NOMO-1 (cell line): ENCODE measurements around the gene PIGQ.
A peak's percentile ranks its signal among the peaks of the same experiment; 100 is the strongest.

Source experiments
- DNase-seq, 2 experiments: peaks; one replicate each; lab custom pipeline; 2025; ENCODE audit not compliant: unreplicated experiment in 2 of 2; lab: John Stamatoyannopoulos, UW

PIGQ gene

DNA sequence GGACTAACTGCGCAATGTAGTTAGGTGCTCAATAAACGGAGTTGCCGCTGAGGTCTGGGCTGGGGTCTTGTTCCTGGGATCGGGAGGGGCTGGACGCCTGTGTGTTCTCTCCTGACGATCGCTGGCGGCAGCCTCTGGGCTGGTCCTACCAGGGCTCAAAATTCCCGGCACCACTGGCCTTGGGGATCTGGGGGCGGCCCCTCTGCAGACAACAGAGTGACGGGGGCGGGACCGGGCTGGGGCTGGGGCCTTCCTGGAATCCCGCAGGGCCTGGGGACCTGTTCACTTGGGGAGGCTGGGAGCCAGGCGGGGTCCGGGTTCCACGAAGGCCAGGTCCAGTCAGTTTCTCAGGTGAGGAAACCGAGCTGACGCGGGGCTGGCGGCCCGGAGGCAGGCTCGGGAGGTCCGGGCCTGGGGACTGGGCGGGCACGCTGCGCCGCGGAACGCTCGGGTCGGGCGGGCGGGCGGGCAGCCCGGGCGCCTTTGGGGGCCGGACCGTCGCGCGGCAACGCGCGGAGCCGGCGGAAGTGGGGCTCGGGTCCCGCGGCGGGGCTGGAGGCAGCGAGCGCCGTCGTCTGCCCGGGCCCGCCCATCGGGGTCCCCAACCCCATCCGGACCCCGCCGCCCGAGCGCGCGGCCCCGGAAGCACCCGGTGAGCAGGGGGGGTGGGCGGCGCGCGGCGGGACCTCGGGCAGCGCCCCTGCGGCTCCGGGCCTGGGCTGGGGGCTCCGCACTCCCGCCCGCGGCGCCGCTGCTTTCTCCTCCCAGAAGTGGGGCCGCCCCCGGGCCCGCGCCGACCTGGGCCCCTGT, at the start of gene PIGQ:
TSS of gene PIGQ (plus strand) at position 524 of the 810 bp plus-strand sequence. CDS start 4,107 bp downstream, outside the sequence.
- peak; percentile 14 to 36 for DNase-seq

DNA sequence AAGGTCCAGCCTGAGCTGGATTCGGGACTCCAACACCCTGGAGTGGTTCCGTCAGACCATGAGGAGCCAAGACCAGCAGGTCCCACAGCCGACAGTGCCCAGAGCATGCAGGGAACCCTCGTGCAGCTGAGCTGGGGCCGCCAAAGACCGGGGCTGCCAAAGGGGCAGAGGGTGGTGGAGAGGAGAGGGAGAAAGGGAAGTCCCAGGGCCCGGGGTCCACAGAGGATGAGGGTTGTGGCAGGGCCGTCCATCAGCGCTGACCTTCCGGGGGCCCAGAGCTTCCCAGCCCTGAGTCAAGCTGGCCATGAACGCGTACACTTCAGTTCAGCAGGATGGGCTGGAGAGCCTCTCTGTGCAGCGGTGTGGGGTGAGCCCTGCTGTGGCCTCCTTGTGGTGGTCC, 48.9 kb upstream of the PIGQ start:
- no peak for DNase-seq

DNA sequence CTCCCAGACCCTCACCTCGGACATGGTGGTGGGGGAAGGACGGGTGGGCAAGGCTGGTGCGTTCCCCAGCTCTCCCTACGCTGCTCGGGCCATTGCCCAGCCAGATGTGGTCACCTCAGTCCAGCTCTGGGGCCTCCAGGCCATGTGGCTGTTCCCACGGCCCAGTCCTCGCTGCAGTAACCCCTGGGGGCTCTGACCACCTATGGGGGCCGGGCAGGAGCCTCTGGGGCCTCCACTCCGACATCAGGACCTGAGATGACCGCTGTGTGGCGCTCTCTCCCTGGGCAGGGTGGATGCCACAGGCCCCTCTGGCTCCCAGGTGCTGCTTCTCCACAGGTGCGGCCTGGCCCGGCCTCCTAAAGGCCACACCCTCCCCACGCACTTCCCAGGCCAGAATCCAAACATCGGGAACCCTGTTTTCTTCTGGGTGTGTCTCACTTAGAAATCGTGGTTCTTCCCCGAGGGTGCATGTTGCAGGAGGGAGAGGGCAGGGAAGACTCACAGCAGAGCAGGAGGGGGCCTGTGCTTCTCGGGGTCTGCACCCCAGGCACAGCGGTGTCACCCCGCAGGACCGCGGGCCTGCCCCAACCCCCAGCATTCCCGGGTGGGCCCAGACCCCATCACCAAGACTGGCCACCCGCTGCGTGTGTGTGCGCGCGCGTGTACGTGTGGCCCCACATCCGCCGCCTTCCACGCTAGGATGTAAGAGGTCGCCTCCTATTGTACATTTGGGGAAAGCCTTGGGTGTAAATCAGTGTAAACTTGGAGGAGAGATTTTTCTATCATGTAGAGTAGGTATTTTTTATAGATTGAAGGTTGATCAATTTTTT, 48.2 kb upstream of the PIGQ start:
- DNase-seq: no peak

DNA sequence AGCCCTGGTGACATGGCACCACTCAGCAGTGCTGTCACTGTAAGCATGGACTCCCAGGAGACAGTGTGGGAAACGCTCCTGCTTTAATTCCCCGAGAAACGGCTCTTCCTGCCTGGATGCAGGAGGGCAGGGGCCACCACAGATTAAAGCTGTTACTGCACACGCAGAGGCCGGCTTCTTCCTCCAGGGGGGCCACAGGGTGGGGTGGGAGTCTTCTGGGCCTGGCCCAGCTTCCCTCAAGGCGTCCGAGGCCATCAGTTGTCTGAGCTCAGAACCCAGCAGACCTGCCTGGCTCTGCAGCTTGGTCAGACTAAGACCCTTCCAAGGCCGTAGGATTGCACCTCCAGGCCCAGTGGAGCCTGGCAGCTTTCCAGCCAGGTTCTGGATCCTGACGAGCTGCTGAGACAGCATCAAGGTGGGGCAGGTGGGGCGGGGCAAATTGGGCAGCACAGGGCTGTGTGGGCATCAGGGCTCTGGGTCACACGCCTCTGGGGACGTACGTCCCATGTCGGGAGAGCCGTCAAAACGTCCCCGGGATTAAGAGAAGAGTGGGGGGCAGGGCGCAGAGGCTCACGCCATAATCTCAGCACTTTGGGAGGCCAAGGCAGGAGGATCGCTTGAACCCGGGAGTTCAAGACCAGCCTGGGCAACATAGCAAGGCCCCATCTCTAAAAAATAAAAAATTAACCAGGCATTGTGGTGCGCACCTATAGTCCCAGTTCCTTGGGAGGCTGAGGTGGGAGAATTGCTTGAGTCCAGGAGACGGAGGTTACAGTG, 47.3 kb upstream of the PIGQ start:
- DNase-seq: no peak

DNA sequence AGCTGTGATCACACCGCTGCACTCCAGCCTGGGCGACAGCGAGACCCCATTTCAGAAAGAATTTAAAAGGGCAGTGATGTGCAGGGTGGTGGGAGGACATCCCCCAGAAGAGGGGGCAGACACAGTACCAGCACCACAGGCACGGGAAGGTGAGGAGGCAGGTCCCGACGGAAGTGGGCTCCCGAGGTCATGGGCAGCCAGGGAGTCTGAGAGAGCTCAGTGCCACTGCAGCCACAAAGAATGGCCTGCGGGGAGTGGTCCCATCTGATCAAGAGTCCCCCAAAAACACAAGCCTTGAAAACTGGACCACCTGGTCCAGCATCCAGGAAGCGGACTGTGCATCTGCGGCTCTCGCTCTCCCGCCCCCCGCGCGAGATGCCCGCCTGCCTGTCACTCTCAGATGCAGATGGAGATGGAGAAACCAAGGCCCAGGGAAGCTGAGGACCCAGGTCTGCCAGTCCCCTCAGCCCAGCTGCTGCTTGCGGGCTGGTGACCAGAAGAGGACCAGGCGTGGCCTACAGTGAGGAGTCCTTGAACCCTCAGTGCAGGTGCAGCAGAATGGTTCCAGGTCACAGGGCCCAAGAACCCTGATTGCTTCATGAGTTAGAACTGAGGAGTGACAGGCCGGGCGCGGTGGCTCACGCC, 46.5 kb upstream of the PIGQ start:
- DNase-seq: no peak

DNA sequence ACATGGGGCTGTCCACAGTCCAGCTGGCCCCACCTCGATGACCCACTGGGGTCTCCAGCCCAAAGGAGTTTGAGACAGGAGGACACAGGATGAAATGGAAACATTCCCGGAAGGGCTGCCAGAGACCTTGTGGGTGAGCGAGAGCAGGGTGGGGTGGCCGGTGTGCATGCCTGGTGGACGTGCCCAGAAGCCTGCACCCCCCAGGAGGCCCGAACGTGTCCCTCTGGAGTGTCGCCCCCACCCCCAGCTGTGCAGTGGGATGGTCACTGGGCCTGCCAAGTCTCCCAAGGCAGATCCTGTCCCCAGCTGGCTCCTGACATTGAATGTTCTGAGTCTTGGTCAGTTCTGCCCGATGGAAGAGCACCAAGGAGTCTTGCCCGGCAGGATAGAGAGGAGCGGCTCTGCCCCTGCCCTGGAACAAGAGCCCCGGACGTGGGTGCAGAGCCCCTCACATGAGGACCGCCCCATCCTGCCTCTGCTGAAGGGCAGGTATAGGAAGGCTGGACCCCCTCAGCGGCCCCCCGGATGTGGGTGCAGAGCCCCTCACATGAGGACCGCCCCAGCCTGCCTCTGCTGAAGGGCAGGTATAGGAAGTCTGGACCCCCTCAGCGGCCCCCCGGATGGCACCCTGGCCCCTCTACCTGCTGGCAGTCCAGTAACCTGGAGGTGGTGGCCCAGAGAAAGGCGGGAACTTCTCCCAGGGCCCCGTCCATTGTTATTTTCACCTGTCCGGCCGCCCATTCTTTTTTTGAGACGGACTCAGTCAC, 45.3 kb upstream of the PIGQ start:
- no peak for DNase-seq

DNA sequence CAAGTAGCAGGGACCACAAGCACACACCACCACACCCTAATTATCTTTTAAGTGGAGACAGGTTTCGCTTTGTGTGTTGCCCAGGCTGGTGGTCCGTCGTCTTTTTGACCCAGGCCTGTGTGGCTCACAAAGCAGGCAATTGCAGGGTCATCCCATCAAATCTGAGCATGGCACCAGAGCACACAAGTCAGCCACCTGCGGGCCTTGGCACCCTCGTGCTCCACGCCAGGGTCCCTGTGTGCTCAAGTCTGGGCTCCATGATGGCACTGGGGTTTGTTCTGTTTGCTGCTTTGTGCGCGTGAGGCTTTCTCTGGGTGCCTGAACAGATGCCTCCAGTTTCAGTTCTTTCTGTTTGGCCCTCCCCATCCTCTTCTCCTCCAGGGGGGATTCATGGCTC, 44.6 kb upstream of the PIGQ start:
- no peak for DNase-seq

DNA sequence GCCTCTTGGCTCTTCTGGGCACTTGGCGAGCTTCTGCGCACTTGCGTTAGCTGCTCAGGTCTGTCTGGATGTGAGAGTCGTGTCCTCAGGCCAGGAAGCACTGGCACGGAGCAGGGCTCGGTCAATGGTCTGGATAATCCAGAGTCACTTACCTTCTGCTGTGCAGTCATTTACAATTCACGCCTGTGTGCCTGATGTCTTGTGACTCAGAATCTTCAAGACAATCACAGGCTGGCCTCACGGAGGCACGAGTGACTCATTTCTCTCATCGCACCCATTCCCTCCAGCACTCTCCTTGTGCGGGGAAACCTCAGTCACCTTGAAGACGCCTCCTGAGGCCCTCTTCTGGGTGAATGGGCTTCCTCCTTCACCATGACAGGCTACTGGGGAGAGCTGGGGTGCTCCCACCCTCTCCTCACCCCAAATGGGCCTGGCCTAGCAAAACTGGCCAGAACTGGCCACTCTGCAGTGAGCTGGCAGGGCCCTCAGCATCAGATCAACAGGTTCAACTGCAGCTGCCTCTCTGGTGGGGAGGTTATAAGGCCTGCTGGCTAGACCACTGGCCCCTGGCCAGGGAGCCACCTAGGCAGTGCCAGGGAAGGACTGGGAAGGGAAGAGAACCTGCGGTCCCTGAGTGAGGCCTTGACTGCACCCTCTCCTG, 44.1 kb upstream of the PIGQ start:
- DNase-seq: peak; percentile 11 to 20

DNA sequence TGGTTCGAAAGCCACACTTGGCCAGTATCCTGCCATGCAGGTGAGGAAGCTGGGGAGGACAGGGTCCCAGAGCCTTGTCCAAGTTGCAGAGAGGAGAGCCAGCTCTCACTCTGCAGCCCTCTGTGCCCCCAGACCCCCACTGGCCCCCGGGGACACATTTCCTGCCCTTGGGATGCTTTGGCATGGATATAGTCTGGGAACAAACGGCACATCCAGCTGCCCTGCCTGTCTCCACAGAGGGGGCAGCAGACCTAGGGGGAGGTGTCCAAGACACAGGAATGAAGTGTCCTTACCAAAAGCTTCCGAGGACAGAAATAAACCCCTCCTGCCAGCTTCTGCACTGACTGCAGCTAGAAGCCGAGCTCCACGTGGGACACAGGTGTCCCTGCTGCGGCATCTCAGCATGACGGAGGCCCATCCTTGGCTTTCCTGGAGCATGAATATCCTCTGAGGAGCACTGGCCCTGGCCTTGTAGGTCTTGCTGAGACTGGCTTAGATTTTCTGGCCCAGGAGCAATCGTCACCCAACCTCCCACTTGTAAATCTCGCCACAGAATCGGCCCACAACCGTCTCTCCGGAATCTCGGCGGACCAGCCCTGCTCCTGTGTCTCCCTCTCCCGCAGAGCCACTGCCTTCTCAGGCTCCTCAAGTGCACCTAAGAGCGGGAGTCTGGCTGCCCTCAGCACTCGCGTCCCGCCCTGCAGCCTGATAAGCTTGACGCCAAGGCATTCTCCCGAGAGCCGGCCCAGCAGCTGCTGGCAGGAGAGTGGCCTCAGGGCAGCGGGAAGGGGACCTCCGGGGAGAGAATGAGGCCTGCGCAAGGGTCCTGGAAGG, 43.4 kb upstream of the PIGQ start:
- no peak for DNase-seq

DNA sequence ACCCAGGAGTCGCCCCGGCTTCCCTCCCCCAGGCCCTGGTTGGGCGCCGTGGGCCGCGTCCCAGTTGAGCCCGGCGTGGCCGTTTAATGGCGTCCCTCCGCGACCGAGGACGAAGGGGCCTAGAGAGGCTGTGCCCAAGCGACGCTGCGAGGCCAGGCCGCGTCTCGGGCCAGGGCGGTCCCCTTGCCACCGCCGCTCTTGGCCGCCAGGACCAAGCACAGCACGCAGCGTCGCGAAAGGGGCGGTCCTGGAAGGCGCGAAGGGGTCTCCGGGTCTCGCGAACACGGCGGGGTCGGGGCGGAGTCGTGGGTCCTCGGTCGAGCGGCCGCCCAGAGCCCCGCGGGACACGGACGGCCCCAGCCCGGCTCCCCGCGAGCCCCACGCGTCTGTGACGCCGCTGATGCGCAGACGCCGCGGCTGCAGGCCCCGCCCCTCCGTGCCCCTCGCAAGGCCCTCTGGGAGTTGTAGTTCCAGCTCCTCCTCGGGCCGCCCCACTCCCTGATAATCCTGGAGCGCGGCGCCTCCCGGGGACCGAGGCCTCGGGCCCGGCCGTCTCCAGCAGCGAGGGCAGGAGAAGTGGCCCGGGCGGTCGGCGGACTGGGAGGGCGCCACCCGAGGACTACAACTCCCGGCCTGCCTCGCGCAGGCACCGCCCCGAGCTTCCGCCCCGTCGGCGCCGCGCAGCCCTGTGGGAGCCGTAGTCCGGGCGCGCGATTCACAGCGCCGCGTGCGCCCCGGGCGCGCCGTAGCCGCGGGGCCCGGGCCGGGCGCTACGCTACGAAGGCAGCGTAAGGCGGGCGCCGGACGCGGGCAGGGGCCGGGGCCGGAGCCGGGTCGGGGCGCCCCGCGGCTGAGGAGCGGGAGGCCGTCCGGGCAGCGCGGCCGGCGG, 42.5 kb upstream of the PIGQ start, which contains the start of gene CAPN15:
TSS of gene CAPN15 (plus strand) at position 698 of the 889 bp plus-strand sequence. CDS start 19,127 bp downstream, outside the sequence.
- peak; percentile 75 to 92 for DNase-seq

DNA sequence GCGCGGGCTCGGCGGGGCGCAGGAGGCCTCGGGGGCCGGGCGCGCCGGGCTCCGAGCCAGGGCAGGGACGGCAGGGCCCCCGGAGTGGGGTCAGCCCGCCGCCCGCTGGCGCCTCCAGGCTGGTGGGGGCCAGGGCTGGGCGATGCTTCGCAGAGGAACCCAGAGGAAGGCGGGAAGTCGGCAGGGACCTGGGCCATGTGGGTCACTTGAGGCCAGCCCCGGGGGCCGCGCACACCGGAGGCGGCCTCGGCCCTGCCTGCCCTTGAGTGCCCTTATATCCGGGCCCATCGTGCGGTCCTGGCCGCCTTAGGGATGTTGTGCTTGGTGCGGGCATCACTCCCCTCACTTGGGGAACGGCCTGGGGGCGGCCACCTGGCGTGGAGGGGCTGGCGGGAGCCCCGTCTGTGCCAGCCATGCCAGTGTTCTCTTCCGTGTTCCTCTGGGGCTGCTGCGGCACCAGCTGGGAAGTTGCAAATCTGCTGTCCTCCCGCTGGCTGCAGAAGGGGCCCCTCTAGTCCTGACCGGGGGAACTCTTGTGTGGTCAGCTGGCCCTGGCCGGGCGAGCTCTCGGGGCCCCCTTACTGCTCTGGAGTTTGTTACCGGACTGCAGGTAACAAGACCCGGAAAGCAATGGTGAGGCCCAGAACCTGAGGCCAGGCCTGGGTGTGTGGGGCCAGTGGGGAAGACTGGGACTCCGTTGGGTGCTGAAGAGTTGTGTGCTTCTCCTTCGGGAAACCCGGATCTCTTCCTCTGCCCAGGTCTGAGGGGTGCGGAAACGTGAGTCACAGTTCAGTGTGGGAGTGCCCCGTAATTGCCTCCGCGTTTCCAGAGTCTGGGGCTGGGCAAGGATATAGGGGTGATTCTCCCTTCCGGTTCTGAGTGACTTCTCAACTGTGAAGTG, 41.4 kb upstream of the PIGQ start:
- DNase-seq: peak; percentile 18 to 30

DNA sequence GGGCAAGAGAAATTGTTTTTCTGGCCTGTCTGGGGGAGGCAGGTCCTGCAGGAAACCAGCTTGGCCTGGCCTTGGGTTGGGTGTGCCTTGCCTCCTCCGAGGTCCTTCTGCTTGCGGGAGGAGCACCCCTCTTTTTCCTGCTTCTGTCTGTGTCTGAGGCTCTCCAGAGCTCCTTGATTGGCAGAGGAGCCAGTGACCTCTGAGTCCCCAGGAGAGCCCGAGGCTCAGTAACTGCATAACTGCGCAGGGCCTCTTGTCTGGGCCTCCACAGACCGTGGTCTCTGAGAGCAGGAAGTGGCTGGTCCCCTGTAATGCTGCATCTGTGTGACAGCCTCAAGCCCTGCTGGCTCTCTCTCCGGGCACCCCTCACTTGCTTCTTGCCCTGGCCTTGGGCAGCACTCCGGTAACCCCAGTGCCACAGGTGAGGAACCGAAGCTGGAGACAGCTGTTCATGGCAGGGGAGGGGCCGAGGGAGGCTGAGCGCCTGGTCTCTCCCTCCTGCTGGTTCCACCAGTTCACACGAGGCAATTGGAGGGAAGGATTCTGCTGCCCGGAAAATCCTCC, 40.7 kb upstream of the PIGQ start:
- DNase-seq: peak; percentile 20 to 36

DNA sequence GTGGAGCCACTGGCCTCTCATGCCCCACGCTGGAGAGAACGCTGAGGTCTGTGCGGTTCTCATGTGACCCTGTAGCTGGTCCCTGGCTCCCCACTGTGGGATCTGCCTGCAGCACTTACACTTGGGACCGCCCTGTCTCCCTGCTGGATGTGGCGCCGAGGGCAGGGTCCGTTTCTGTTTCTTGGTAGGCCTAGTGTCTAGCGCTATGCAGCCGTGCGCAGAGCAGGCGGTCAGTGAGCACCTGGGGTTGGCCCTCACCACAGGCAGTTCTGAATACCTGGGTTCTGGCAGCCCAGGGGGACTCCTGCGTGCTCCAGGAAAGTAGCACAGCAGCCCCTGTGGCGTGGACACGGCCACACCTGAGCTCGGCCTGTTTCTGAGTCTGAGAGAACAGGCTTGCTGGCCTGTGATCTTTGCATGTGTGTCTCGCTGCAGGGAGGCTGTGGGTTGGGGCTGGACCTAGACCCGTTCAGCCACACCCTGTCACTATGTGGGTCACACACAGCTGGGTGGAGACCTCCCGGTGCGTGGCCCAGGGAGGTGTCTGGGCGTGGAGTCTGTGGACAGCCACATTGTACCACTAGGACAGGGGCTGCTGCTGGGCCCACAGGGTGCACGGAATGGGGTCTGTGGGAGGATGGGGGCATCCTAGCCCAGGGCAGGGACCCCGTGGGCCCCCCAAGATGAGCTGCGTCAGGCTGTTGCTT, 39.5 kb upstream of the PIGQ start:
- no peak for DNase-seq

DNA sequence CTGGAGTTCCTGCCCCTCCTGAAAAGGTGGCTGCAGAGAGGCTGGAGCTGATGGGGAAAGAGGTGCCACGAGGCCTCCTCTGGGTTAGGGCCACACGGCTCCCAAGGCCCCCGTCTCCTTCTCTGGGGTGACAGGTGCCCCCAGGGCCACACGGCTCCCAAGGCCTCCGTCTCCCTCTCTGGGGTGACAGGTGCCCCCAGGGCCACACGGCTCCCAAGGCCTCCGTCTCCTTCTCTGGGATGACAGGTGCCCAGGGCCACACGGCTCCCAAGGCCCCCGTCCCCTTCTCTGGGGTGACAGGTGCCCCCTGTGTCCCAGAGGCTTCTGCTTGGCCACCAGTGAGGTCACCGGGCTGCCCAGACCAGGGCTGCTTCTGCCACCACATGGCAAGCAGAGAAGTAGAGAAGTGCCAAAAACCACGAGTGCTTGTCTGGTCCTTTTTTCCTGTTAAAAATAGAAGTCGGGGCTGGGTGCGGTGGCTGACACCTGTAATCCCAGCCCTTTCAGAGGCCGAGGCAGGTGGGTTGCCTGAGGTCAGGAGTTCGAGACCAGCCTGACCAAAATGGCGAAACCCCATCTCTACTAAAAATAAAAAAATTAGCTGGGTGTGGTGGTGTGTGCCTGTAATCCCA, 38.2 kb upstream of the PIGQ start:
- DNase-seq: no peak
